ENCODE data around the gene INVS. TPM values are rescaled to one million over a fixed set of nuclear protein-coding genes. Genes with fewer than 3 reads are reported as not detected.

The INVS gene
- total RNA-seq, 4 donors from 2014 or later, result 12.8 to 22.8 (median 18.2) TPM

DNA sequence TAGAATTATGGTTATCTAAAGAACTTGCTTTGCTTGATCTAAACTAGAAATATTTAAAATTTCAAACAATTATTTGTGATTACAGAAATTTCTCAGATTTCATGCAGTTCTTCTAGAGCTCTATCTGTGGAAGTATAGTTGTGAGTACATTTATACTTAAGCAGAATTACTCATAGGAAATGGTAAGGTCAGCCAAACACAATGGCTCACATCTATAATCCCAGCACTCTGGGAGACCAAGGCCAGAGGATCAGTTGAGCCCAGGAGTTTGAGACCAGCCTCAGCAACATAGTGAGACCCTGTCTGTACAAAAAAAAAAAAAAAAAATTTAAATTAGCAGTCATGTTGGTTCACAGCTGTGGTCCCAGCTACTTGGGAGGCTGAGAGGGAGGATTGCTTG lies 71.0 kb downstream of the INVS start:
- no peaks in the 10 kb centered on the region for H3K27me3 ChIP-seq
- H3K9me3 ChIP-seq, result peaks cover 5% of the 10 kb centered on the region
- no peak overlapping the region for H3K4me3 ChIP-seq
- H3K27ac ChIP-seq, result no peak overlapping the region
- H3K36me3 ChIP-seq, result peaks cover 7% of the 10 kb centered on the region
- DNase-seq (ENCODE audit: low spot score in 2 of 2), result no peak
- no peak for TF ChIP-seq EP300 (IDR thresholded peaks at IDR 0.05)
- TF ChIP-seq POLR2AphosphoS5 (IDR thresholded peaks at IDR 0.05), result no peak
- TF ChIP-seq POLR2A (IDR thresholded peaks at IDR 0.05), result no peak
- TF ChIP-seq, protein P1, sequence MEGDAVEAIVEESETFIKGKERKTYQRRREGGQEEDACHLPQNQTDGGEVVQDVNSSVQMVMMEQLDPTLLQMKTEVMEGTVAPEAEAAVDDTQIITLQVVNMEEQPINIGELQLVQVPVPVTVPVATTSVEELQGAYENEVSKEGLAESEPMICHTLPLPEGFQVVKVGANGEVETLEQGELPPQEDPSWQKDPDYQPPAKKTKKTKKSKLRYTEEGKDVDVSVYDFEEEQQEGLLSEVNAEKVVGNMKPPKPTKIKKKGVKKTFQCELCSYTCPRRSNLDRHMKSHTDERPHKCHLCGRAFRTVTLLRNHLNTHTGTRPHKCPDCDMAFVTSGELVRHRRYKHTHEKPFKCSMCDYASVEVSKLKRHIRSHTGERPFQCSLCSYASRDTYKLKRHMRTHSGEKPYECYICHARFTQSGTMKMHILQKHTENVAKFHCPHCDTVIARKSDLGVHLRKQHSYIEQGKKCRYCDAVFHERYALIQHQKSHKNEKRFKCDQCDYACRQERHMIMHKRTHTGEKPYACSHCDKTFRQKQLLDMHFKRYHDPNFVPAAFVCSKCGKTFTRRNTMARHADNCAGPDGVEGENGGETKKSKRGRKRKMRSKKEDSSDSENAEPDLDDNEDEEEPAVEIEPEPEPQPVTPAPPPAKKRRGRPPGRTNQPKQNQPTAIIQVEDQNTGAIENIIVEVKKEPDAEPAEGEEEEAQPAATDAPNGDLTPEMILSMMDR (IDR thresholded peaks at IDR 0.05), result no peak
- no peaks in the 10 kb centered on the region for H3K4me1 ChIP-seq

DNA sequence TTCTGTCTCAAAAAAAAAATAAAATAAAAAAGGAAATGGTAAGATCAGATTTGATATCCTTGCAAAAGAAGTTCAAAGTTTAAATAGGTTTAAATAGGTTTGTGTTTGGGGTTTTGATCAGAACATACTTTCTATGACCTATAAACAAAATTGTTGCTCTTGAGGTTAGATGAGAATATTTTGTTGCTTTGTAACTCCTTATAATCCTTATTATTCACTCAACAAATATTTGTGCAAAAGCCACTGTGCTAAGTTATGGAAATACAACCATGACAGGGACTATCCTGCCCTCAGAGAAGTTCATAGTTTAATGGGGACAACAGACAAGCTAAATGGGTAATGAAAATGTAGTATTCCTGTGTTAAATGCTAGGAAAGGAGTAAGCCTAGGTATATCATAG lies 71.5 kb downstream of the INVS start:
- H3K4me1 ChIP-seq, result no peaks in the 10 kb centered on the region
- DNase-seq (ENCODE audit: low spot score in 2 of 2), result no peak
- H3K27me3 ChIP-seq, result no peaks in the 10 kb centered on the region
- H3K4me3 ChIP-seq, result no peak overlapping the region
- TF ChIP-seq POLR2A (IDR thresholded peaks at IDR 0.05) (no peak), EP300 (IDR thresholded peaks at IDR 0.05) (no peak), POLR2AphosphoS5 (IDR thresholded peaks at IDR 0.05) (no peak)
- TF ChIP-seq, protein P1 (IDR thresholded peaks at IDR 0.05), result no peak
- peaks cover 7% of the 10 kb centered on the region for H3K36me3 ChIP-seq
- no peak overlapping the region for H3K27ac ChIP-seq
- H3K9me3 ChIP-seq, result peaks cover 5% of the 10 kb centered on the region

DNA sequence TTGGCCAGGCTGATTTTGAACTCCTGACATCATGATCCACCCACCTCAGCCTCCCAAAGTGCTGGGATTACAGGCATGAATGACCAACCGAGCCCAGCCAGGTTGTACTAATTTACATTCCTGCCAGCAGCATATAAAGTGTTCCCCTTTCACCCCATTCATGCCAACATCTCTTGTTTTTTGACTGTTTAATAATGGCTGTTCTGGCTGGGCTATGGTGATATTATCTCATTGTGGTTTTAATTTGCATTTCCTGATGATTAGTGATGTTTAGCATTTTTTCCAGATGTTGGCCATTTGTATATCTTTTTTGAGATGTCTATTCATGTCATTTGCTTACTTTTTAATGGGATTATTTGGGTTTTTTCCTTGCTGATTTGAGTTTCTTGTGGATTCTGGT lies 87.3 kb downstream of the INVS start:
- no peaks in the 10 kb centered on the region for H3K27me3 ChIP-seq
- DNase-seq (ENCODE audit: low spot score in 2 of 2), result no peak
- H3K4me1 ChIP-seq, result no peaks in the 10 kb centered on the region
- peaks cover 19% of the 10 kb centered on the region for H3K9me3 ChIP-seq
- TF ChIP-seq POLR2A (IDR thresholded peaks at IDR 0.05), result no peak
- TF ChIP-seq, protein P1 (IDR thresholded peaks at IDR 0.05), result no peak
- H3K36me3 ChIP-seq, result no peaks in the 10 kb centered on the region
- no peak overlapping the region for H3K27ac ChIP-seq
- WGBS, result 79% methylated on average over 1 of the region's 1 CpG
- H3K4me3 ChIP-seq, result no peak overlapping the region

DNA sequence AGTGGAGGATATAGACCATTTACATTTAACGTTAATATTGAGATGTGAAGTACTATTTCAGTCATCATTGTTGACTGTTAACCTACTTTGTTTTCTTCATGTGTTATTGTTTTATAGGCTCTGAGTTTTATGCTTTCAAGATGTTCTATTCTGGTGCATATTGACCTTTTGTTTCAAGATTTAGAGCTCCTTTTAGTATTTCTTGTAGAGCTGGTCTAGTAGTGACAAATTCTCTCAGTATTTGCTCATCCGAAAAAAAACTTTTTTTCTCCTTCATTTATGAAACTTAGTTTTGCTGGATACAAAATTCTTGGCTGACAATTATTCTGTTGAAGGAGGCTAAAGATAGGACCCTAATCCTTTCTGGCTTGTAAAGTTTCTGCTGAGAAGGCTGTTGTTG lies 91.3 kb downstream of the INVS start:
- DNase-seq (ENCODE audit: low spot score in 2 of 2), result no peak
- H3K4me1 ChIP-seq, result no peaks in the 10 kb centered on the region
- H3K27me3 ChIP-seq, result no peaks in the 10 kb centered on the region
- 97% methylated on average over 2 of the region's 2 CpGs for WGBS
- peaks cover 22% of the 10 kb centered on the region for H3K9me3 ChIP-seq
- H3K36me3 ChIP-seq, result no peaks in the 10 kb centered on the region
- no peak for TF ChIP-seq POLR2A (IDR thresholded peaks at IDR 0.05)
- TF ChIP-seq, protein P1 (IDR thresholded peaks at IDR 0.05), result no peak
- no peak for TF ChIP-seq POLR2AphosphoS5 (IDR thresholded peaks at IDR 0.05)
- no peak for TF ChIP-seq EP300 (IDR thresholded peaks at IDR 0.05)
- no peak overlapping the region for H3K27ac ChIP-seq
- H3K4me3 ChIP-seq, result no peak overlapping the region

DNA sequence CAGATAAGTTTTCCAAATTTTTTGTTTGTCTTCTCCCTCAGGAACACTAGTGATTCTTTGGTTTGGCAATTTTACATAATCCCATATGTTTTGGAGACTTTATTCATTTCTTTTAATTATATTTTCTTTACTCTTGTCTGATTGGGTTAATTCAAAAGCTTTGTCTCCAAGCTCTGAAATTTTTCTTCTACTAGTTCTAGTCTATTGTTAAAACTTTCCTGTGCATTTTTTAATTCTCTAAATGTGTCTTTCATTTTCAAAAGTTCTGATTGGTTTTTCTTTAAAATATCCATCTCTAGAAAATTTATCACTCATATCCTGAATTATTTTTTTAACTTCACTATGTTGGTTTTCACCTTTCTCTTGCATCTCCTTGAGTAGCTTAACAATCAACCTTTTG lies 92.2 kb downstream of the INVS start:
- Histone ChIP-seq H3K4me3 (no peak overlapping the region), H3K27me3 (no peaks in the 10 kb centered on the region), H3K36me3 (no peaks in the 10 kb centered on the region), H3K27ac (no peak overlapping the region), H3K4me1 (no peaks in the 10 kb centered on the region), H3K9me3 (peaks cover 22% of the 10 kb centered on the region)
- DNase-seq (ENCODE audit: low spot score in 2 of 2), result no peak
- no peak for TF ChIP-seq EP300 (IDR thresholded peaks at IDR 0.05)
- TF ChIP-seq POLR2A (IDR thresholded peaks at IDR 0.05), result no peak
- TF ChIP-seq, protein P1 (IDR thresholded peaks at IDR 0.05), result no peak
- TF ChIP-seq POLR2AphosphoS5 (IDR thresholded peaks at IDR 0.05), result no peak

All from suprapubic skin (tissue), 4 donors.